Nephron progenitor cell (in vitro differentiated cells): ENCODE results near the gene TPM1.

Experiments used
- DNase-seq: peaks from one replicate; pipeline ENCODE4 v3.0.0; 2021
- H3K27ac Mint-ChIP-seq: 2 replicates; pipeline ENCODE4 v1.8.0; 2021; ENCODE audit warnings: mild to moderate bottlenecking, moderate library complexity, mixed read lengths
- H3K27me3 Mint-ChIP-seq: 2 replicates; pipeline ENCODE4 v1.8.0; 2021; ENCODE audit warnings: mild to moderate bottlenecking, low read depth, mixed read lengths; ENCODE audit not compliant: poor library complexity
- H3K36me3 Mint-ChIP-seq: 2 replicates; pipeline ENCODE4 v1.8.0; 2021; ENCODE audit warnings: low read depth, mixed read lengths
- H3K4me1 Mint-ChIP-seq: 2 replicates; pipeline ENCODE4 v1.8.0; 2021; ENCODE audit warnings: mixed read lengths
- H3K4me3 Mint-ChIP-seq: 2 replicates; pipeline ENCODE4 v1.8.0; 2021; ENCODE audit warnings: mild to moderate bottlenecking, moderate library complexity, mixed read lengths
- H3K9me3 Mint-ChIP-seq: 2 replicates; pipeline ENCODE4 v1.8.0; 2021; ENCODE audit warnings: mild to moderate bottlenecking, moderate library complexity, mixed read lengths
- TF ChIP-seq, protein P1 (sequence below): fragments of 200-600 bp; sonication (generic); IDR thresholded peaks from 2 replicates; pipeline ENCODE4 v1.5.0; 2021; ENCODE audit warnings: antibody characterized with exemption

Gene TPM1

DNA sequence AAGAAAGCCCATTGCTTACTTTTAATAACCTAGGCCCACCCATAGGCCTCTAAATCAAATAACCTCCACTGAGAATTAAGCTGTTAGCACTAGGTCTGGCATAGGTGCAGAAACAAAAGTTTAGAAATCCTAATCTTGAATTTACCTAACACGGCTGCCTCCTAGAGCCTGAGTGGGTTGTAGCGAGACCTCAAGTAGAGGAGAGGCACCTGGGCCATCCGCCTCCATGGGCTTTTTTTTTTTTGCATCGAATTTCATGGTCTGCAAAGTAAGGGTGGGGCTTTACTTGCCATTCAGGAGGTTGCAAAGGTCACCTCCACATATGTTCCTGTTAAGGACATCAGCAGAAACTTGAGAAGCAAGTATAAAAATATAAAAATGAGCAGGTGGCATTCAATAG is 6.6 kb upstream of the TPM1 start:
- H3K27me3 Mint-ChIP-seq = peaks cover 10% of the 10 kb centered on the region
- peaks cover 7% of the 10 kb centered on the region for H3K9me3 Mint-ChIP-seq
- H3K27ac Mint-ChIP-seq = no peak overlapping the region
- no peaks in the 10 kb centered on the region for H3K36me3 Mint-ChIP-seq
- DNase-seq = no peak
- H3K4me1 Mint-ChIP-seq = peaks cover 13% of the 10 kb centered on the region
- TF ChIP-seq, protein P1, sequence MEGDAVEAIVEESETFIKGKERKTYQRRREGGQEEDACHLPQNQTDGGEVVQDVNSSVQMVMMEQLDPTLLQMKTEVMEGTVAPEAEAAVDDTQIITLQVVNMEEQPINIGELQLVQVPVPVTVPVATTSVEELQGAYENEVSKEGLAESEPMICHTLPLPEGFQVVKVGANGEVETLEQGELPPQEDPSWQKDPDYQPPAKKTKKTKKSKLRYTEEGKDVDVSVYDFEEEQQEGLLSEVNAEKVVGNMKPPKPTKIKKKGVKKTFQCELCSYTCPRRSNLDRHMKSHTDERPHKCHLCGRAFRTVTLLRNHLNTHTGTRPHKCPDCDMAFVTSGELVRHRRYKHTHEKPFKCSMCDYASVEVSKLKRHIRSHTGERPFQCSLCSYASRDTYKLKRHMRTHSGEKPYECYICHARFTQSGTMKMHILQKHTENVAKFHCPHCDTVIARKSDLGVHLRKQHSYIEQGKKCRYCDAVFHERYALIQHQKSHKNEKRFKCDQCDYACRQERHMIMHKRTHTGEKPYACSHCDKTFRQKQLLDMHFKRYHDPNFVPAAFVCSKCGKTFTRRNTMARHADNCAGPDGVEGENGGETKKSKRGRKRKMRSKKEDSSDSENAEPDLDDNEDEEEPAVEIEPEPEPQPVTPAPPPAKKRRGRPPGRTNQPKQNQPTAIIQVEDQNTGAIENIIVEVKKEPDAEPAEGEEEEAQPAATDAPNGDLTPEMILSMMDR = no peak
- H3K4me3 Mint-ChIP-seq = no peak overlapping the region

DNA sequence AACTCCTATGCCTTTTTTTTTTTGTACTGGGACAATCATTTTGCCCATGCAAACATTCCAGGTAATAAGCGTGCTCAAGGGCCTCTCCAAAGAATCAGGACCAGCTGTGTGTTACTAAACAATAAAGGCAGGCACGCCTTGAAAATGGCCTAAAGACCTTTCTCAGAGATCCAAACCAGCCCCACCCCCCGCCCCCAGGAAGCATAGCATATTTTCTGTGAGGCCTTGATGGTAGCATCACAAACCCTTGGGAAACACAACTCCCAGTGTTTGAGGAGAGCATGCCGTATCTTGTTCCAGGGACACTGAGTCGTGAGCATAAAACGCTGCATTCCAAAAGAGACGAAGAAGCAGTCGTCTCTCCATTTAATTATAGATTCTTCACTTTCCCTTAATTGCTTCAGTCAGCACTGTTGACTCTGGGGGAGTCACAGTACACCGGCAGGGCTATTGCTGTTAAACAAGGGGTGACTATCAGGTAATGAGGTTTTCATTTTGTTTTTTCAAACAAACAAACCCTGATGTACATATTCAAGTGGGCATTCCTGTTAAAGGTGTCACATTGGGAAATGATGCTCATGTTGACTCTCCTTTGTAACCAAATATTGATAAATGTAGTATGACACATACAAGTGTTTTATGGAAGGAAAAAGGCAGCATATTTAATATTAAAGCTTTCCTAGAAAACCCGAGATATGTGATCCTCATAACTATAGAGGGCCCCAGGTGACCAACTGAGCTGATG is 4.4 kb upstream of the TPM1 start:
- Mint-ChIP-seq H3K27me3 (peaks cover 20% of the 10 kb centered on the region), H3K9me3 (peaks cover 7% of the 10 kb centered on the region), H3K4me1 (peaks cover 23% of the 10 kb centered on the region), H3K36me3 (no peaks in the 10 kb centered on the region), H3K4me3 (no peak overlapping the region), H3K27ac (no peak overlapping the region)
- TF ChIP-seq, protein P1 = no peak
- no peak for DNase-seq

DNA sequence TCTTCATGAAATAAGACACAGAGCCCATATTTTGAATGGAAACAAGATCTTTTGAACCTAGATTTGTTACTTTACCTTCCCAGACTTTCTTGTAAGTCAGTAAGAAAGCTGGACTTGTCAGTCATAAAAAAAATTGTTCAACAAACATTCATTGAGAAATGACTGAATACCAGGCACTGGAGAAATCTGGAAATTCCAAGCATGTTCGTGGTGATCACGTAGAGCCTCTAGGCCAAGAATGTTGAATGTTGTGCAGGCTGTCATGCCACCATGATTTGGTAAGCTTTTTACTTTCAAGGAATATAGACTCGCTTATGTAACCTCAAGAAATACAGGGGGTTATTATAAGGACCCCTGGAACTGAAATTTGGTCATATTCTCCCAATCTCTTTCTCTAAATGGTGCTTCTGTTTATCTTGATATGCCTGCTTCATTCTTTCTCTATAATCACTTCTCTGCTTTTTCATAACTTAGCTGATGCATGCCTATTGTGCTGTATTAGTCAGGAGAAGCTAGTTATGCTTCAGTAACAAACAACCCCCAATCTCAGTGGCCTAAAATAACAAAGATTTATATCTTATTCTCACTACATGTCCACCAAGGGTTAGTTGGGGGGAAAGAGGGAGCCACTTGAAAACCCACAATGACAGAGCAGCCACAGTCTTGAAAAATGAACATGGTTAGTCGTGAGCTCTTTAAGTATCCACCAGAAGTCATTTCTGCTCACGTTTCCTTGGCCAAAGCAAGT is 3.4 kb upstream of the TPM1 start:
- peaks cover 7% of the 10 kb centered on the region for H3K9me3 Mint-ChIP-seq
- no peaks in the 10 kb centered on the region for H3K36me3 Mint-ChIP-seq
- no peak overlapping the region for H3K27ac Mint-ChIP-seq
- H3K27me3 Mint-ChIP-seq = peaks cover 26% of the 10 kb centered on the region
- H3K4me1 Mint-ChIP-seq = peaks cover 25% of the 10 kb centered on the region
- no peak overlapping the region for H3K4me3 Mint-ChIP-seq
- DNase-seq = no peak
- TF ChIP-seq, protein P1 = no peak

DNA sequence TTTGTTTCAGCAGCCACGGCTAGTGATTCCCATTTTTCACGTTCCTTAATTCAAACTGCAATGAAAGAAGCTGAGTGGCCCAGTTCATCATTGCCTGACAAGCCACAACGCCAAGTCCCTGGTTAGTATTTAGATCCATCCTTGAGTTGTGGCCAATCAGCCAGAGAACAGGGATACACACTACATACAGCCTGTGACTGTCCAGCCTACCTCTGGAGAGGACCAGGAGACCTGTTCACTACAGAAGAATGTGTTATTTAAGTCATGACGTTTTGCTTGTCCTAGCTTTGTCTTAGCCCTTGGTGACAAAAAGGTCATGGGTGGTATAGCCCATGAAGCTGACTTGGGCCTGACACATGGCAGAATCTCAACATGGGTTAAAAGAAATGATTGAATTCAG is 2.7 kb upstream of the TPM1 start:
- TF ChIP-seq, protein P1 = no peak
- Mint-ChIP-seq H3K27me3 (peaks cover 28% of the 10 kb centered on the region), H3K36me3 (no peaks in the 10 kb centered on the region), H3K9me3 (peaks cover 7% of the 10 kb centered on the region), H3K4me1 (peaks cover 33% of the 10 kb centered on the region), H3K27ac (no peak overlapping the region), H3K4me3 (no peak overlapping the region)
- DNase-seq = no peak

DNA sequence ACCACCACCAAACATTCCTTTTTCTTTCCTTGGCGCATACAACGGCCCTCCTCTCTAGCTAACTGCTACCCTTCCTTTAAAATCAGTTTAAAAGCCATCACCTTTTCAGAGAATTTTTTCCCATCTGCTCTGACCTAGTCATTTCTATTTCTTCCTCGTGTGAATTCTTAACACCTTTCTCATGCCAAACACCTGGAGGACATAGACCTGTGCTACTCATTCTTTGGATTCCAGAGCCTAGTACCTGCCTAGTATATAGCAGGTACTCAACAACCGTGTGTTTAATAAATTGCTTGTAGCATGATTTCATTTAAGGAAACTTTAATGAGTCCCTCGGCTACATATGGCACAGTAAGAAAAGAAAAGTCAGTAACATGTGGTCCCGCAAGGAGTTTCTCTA is 2.0 kb upstream of the TPM1 start:
- peaks cover 7% of the 10 kb centered on the region for H3K9me3 Mint-ChIP-seq
- no peak overlapping the region for H3K27ac Mint-ChIP-seq

More for the DNA sequence above, 2.0 kb upstream of the TPM1 start:
- TF ChIP-seq, protein P1 = no peak
- Mint-ChIP-seq H3K27me3 (peaks cover 28% of the 10 kb centered on the region), H3K4me1 (peaks cover 40% of the 10 kb centered on the region), H3K36me3 (peaks cover under 1% of the 10 kb centered on the region), H3K4me3 (no peak overlapping the region)
- DNase-seq = no peak
